ENCODE results near the gene NAA35.

GRCh38 chr9:86064220-86064619 is 123.3 kb downstream of the NAA35 start:
- TF ChIP-seq CTCF (IDR thresholded peaks at IDR 0.05) (no peak), POLR2A (IDR thresholded peaks at IDR 0.05) (no peak)

All from heart left ventricle (tissue), 13 donors.